ENCODE measurements around the gene SH3BP2.
A peak's percentile ranks its signal among the peaks of the same experiment; 100 is the strongest.

SH3BP2 gene

GRCh38 chr4:2858451-2859217 lies 65.7 kb downstream of the SH3BP2 start:
- DNase-seq = peak; percentile 90

- DNase-seq = no peak
Observed at GRCh38 chr4:2859514-2859913, 66.6 kb downstream of the SH3BP2 start.

- no peak for DNase-seq
Observed at GRCh38 chr4:2860391-2861348, 67.8 kb downstream of the SH3BP2 start.

GRCh38 chr4:2861631-2862436 lies 68.9 kb downstream of the SH3BP2 start:
- DNase-seq = no peak

- DNase-seq = no peak
Observed at GRCh38 chr4:2862528-2862927, 69.6 kb downstream of the SH3BP2 start.

- DNase-seq = no peak
Observed at GRCh38 chr4:2863649-2864048, 70.8 kb downstream of the SH3BP2 start.

- no peak for DNase-seq
Observed at GRCh38 chr4:2865196-2865780, 72.4 kb downstream of the SH3BP2 start.

- no peak for DNase-seq
Observed at GRCh38 chr4:2866160-2866861, 73.4 kb downstream of the SH3BP2 start.

- no peak for DNase-seq
Observed at GRCh38 chr4:2866891-2867290, 74.0 kb downstream of the SH3BP2 start.

- DNase-seq = peak; percentile 85
Observed at GRCh38 chr4:2867758-2868491, 75.0 kb downstream of the SH3BP2 start.

- DNase-seq = no peak
Observed at GRCh38 chr4:2868877-2869487, 76.1 kb downstream of the SH3BP2 start.

- DNase-seq = no peak
Observed at GRCh38 chr4:2869659-2870058, 76.8 kb downstream of the SH3BP2 start.

GRCh38 chr4:2870082-2870481 lies 77.2 kb downstream of the SH3BP2 start:
- no peak for DNase-seq

GRCh38 chr4:2871466-2871865 lies 78.6 kb downstream of the SH3BP2 start:
- DNase-seq = no peak

- DNase-seq = no peak
Observed at GRCh38 chr4:2871911-2872310, 79.0 kb downstream of the SH3BP2 start.

- no peak for DNase-seq
Observed at GRCh38 chr4:2873329-2873728, 80.4 kb downstream of the SH3BP2 start.

- DNase-seq = no peak
Observed at GRCh38 chr4:2874861-2875260, 82.0 kb downstream of the SH3BP2 start.

- no peak for DNase-seq
Observed at GRCh38 chr4:2875556-2875955, 82.7 kb downstream of the SH3BP2 start.

- peak; percentile 29 for DNase-seq
Observed at GRCh38 chr4:2878346-2878745, 85.5 kb downstream of the SH3BP2 start.

- no peak for DNase-seq
Observed at GRCh38 chr4:2879026-2879425, 86.1 kb downstream of the SH3BP2 start.

- DNase-seq = no peak
Observed at GRCh38 chr4:2881431-2881830, 88.5 kb downstream of the SH3BP2 start.

All from hematopoietic multipotent progenitor cell treated with erythropoietin and hydrocortisone succinate and interleukin-3 and kit ligand, for 8 days (in vitro differentiated cells).